Measurements from ENCODE around the gene ZNF286A. TPM values are rescaled to one million over a fixed set of nuclear protein-coding genes. Genes with fewer than 3 reads are reported as not detected.
"Not testable (repeated sequence)": the region's sequence is repeated elsewhere in the genome, so short reads cannot be mapped to it uniquely, and the experiment has no call there.

The ZNF286A gene
- polyA plus RNA-seq, 4 donors, result 2.2 to 17.3 (median 4.3) TPM

- FAIRE-seq; H3K4me1 ChIP-seq (ENCODE audit: control insufficient read depth in 3 of 3, insufficient read depth in 2 of 3, low read depth in 1 of 3, low read length in 2 of 3); H3K27ac ChIP-seq (ENCODE audit: low read depth in 1 of 3, low read length in 2 of 3); H3K27me3 ChIP-seq (ENCODE audit: control insufficient read depth in 3 of 3, insufficient read depth in 3 of 3, low read length in 3 of 3); H3K36me3 ChIP-seq (ENCODE audit: control insufficient read depth in 3 of 3, insufficient read depth in 2 of 3, low read depth in 1 of 3, low read length in 3 of 3); H3K9me3 ChIP-seq (ENCODE audit: control insufficient read depth in 2 of 2, insufficient read depth in 1 of 2, low read depth in 1 of 2, low read length in 1 of 2); H3K4me3 ChIP-seq (ENCODE audit: low read depth in 1 of 3, low read length in 3 of 3); DNase-seq: not testable (repeated sequence)
- WGBS, 3 donors, result 83 to 93% (median 86%) methylated on average over 1 of the region's 1 CpG
These were observed 24.9 kb upstream of the ZNF286A start for GRCh38 chr17:15674640-15675039.

GRCh38 chr17:15675991-15676390 lies 23.6 kb upstream of the ZNF286A start:
- WGBS, 3 donors, result 92 to 94% (median 92%) methylated on average over 6 of the region's 6 CpGs
- FAIRE-seq; H3K36me3 ChIP-seq (ENCODE audit: control insufficient read depth in 3 of 3, insufficient read depth in 2 of 3, low read depth in 1 of 3, low read length in 3 of 3); H3K4me1 ChIP-seq (ENCODE audit: control insufficient read depth in 3 of 3, insufficient read depth in 2 of 3, low read depth in 1 of 3, low read length in 2 of 3); H3K9me3 ChIP-seq (ENCODE audit: control insufficient read depth in 2 of 2, insufficient read depth in 1 of 2, low read depth in 1 of 2, low read length in 1 of 2); H3K27ac ChIP-seq (ENCODE audit: low read depth in 1 of 3, low read length in 2 of 3); H3K4me3 ChIP-seq (ENCODE audit: low read depth in 1 of 3, low read length in 3 of 3); DNase-seq; H3K27me3 ChIP-seq (ENCODE audit: control insufficient read depth in 3 of 3, insufficient read depth in 3 of 3, low read length in 3 of 3): not testable (repeated sequence)

DNA sequence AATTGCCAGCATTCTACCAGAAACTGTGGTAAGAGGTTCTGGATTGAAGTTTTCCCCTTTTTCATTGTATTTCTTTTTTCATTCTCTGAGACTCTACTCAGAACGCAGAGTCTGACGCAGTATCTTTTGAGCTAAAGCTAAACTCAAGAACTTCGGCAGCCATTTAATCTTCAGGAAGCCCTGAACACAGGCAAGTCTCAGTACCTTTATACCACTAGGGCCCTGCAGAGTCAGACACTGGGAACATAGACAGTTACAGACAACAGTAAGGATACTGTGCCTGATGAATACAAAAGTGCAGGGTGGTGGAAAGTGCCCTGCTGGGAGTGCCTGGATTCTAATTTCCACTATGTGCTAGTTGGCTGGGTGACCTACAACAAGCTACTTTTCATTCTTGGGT lies 16.4 kb upstream of the ZNF286A start:
- not testable (repeated sequence) for DNase-seq; H3K36me3 ChIP-seq (ENCODE audit: control insufficient read depth in 3 of 3, insufficient read depth in 2 of 3, low read depth in 1 of 3, low read length in 3 of 3); H3K27me3 ChIP-seq (ENCODE audit: control insufficient read depth in 3 of 3, insufficient read depth in 3 of 3, low read length in 3 of 3); H3K4me3 ChIP-seq (ENCODE audit: low read depth in 1 of 3, low read length in 3 of 3); FAIRE-seq; H3K9me3 ChIP-seq (ENCODE audit: control insufficient read depth in 2 of 2, insufficient read depth in 1 of 2, low read depth in 1 of 2, low read length in 1 of 2); H3K4me1 ChIP-seq (ENCODE audit: control insufficient read depth in 3 of 3, insufficient read depth in 2 of 3, low read depth in 1 of 3, low read length in 2 of 3); H3K27ac ChIP-seq (ENCODE audit: low read depth in 1 of 3, low read length in 2 of 3)
- 85 to 99% (median 87%) methylated on average over 3 of the region's 3 CpGs for WGBS, 3 donors

DNA sequence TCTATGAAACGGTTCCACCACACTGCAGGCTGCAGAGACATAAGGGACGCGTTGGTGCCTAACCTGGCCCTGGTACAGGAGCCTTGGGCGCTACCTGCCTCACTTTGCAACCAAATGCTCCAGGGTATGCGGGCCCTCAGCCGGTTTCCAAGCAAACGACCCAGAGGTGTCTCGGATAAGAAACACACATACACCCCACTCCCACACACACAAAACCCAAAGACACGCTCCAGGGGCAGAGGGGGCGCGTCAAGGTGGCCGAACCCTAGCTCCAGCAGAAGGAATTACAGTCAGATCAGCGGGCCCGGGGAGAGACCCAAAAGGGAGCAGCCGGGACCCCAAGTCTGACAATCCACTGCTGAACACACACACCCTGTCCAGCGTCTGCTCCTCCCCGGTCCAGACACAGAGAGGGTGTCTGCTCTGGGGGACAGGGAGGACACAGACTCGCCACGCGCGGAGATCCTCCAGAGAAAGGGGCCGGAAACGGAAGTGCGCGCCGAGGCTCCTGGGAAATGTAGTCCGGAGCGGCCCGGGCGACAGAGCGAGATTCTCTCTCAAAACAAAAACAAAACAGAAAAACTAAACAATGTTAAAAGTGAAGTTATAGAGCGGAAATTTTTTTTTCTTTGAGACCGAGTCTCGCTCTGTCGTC lies 15.6 kb upstream of the ZNF286A start, which contains the start of gene TRIM16:
TRIM16 (minus strand) TSS at position 488 of the 655 bp plus-strand sequence. CDS start 32,702 bp downstream, outside the sequence.
- H3K9me3 ChIP-seq (ENCODE audit: control insufficient read depth in 2 of 2, insufficient read depth in 1 of 2, low read depth in 1 of 2, low read length in 1 of 2); FAIRE-seq; H3K27me3 ChIP-seq (ENCODE audit: control insufficient read depth in 3 of 3, insufficient read depth in 3 of 3, low read length in 3 of 3); H3K36me3 ChIP-seq (ENCODE audit: control insufficient read depth in 3 of 3, insufficient read depth in 2 of 3, low read depth in 1 of 3, low read length in 3 of 3); H3K4me1 ChIP-seq (ENCODE audit: control insufficient read depth in 3 of 3, insufficient read depth in 2 of 3, low read depth in 1 of 3, low read length in 2 of 3): not testable (repeated sequence)
- H3K27ac ChIP-seq (ENCODE audit: low read depth in 1 of 3, low read length in 2 of 3), result peak within 1 kb of the TSS in 1 of 3 donors; percentile 77
- peak; percentile 67 to 82 for DNase-seq
- 1% methylated on average over 28 to 35 of the region's 35 CpGs for WGBS, 3 donors
- H3K4me3 ChIP-seq (ENCODE audit: low read depth in 1 of 3, low read length in 3 of 3), result peak within 1 kb of the TSS; percentile 57 to 73 (median 67)

- not testable (repeated sequence) for H3K36me3 ChIP-seq (ENCODE audit: control insufficient read depth in 3 of 3, insufficient read depth in 2 of 3, low read depth in 1 of 3, low read length in 3 of 3); DNase-seq; H3K27ac ChIP-seq (ENCODE audit: low read depth in 1 of 3, low read length in 2 of 3); H3K4me1 ChIP-seq (ENCODE audit: control insufficient read depth in 3 of 3, insufficient read depth in 2 of 3, low read depth in 1 of 3, low read length in 2 of 3); H3K4me3 ChIP-seq (ENCODE audit: low read depth in 1 of 3, low read length in 3 of 3); FAIRE-seq; H3K9me3 ChIP-seq (ENCODE audit: control insufficient read depth in 2 of 2, insufficient read depth in 1 of 2, low read depth in 1 of 2, low read length in 1 of 2); H3K27me3 ChIP-seq (ENCODE audit: control insufficient read depth in 3 of 3, insufficient read depth in 3 of 3, low read length in 3 of 3)
- WGBS, 3 donors, result 90 to 100% (median 100%) methylated on average over 1 of the region's 1 CpG
These were observed 12.1 kb upstream of the ZNF286A start for GRCh38 chr17:15687494-15687893.

DNA sequence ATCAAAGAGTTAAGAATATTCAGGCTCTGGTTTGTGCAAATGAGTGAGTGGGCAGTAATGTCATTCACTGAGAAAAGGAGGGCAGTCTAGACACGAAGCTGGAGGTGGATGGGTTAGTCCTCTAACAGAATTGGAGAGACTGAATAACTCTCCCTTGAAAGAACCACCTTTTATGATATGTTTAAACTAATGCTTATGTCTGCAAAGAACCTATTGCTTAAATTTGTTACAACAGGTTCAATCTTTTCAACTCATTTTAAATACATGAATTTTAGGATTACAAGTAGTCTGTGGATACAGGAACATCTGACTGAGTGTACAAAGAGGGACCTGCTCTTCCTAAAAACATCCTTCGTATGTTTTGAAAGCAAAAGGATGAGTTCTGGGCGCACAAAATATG lies 585 bp upstream of the ZNF286A start:
- H3K4me1 ChIP-seq (ENCODE audit: control insufficient read depth in 3 of 3, insufficient read depth in 2 of 3, low read depth in 1 of 3, low read length in 2 of 3); H3K9me3 ChIP-seq (ENCODE audit: control insufficient read depth in 2 of 2, insufficient read depth in 1 of 2, low read depth in 1 of 2, low read length in 1 of 2); H3K36me3 ChIP-seq (ENCODE audit: control insufficient read depth in 3 of 3, insufficient read depth in 2 of 3, low read depth in 1 of 3, low read length in 3 of 3); H3K27me3 ChIP-seq (ENCODE audit: control insufficient read depth in 3 of 3, insufficient read depth in 3 of 3, low read length in 3 of 3); FAIRE-seq; DNase-seq: not testable (repeated sequence)
- WGBS, 3 donors, result 0 to 29% methylated on average over 1 of the region's 3 CpGs; no CpG with 5 or more reads in 1 of the 3 donors
- Histone ChIP-seq H3K27ac (ENCODE audit: low read depth in 1 of 3, low read length in 2 of 3) (peak overlapping the region in 1 of 3 donors; percentile 49), H3K4me3 (ENCODE audit: low read depth in 1 of 3, low read length in 3 of 3) (peak overlapping the region in 2 of 3 donors; percentile 39 to 55)

DNA sequence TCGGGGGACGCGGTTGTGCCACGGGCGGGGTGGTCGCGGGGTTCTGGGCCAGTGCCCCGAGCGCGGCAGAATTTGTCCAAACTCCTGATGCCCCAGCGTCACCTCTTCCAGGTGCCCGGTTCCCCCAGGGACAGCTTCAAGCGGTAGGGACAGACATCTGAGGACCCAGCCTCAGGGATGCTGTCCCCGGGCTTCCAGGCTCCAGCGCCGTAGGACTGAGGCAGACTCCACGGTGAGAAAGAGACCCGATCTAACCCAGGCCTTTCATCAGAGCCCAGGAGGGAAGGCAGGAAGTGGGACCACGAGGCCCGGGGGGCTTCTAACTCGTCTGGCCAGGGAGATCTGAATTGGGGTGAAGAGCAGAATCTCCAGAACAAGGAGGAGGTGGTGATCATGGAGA lies 385 bp downstream of the ZNF286A start:
- H3K27me3 ChIP-seq (ENCODE audit: control insufficient read depth in 3 of 3, insufficient read depth in 3 of 3, low read length in 3 of 3); H3K36me3 ChIP-seq (ENCODE audit: control insufficient read depth in 3 of 3, insufficient read depth in 2 of 3, low read depth in 1 of 3, low read length in 3 of 3); DNase-seq; H3K9me3 ChIP-seq (ENCODE audit: control insufficient read depth in 2 of 2, insufficient read depth in 1 of 2, low read depth in 1 of 2, low read length in 1 of 2); FAIRE-seq; H3K4me1 ChIP-seq (ENCODE audit: control insufficient read depth in 3 of 3, insufficient read depth in 2 of 3, low read depth in 1 of 3, low read length in 2 of 3): not testable (repeated sequence)
- Histone ChIP-seq H3K4me3 (ENCODE audit: low read depth in 1 of 3, low read length in 3 of 3) (peak overlapping the region; percentile 39 to 55 (median 41)), H3K27ac (ENCODE audit: low read depth in 1 of 3, low read length in 2 of 3) (peak overlapping the region in 1 of 3 donors; percentile 49)
- WGBS, 3 donors, result 0 to 1% (median 0%) methylated on average over 1 to 13 of the region's 21 CpGs

GRCh38 chr17:15704239-15704638 lies 4.7 kb downstream of the ZNF286A start:
- not testable (repeated sequence) for DNase-seq; H3K4me3 ChIP-seq (ENCODE audit: low read depth in 1 of 3, low read length in 3 of 3); H3K4me1 ChIP-seq (ENCODE audit: control insufficient read depth in 3 of 3, insufficient read depth in 2 of 3, low read depth in 1 of 3, low read length in 2 of 3); H3K27ac ChIP-seq (ENCODE audit: low read depth in 1 of 3, low read length in 2 of 3); H3K27me3 ChIP-seq (ENCODE audit: control insufficient read depth in 3 of 3, insufficient read depth in 3 of 3, low read length in 3 of 3); FAIRE-seq; H3K36me3 ChIP-seq (ENCODE audit: control insufficient read depth in 3 of 3, insufficient read depth in 2 of 3, low read depth in 1 of 3, low read length in 3 of 3)
- WGBS, 3 donors, result 97 to 98% (median 97%) methylated on average over 19 to 29 of the region's 33 CpGs
- H3K9me3 ChIP-seq (ENCODE audit: control insufficient read depth in 2 of 2, insufficient read depth in 1 of 2, low read depth in 1 of 2, low read length in 1 of 2), result peaks cover 0 to 18% of the 10 kb centered on the region in 2 donors

DNA sequence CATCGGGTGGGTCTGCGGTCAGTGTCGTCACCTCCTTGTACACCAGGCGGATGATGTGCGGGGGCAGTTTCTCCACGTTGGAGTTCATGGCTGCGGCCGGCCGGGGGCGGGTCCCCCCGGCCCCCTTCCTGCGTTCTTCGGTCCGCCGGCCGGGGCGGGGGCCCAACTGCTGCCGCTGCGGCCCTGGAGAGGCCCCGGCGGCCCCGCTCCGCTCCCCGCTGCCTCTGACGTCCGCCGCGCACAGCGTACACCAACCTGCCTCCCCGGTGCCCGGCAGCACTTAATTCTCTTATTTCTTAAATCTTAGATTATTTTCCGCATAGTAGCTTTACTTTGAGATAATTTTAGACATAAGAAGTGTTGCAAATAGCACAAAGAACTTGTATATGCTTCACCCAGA lies 5.3 kb downstream of the ZNF286A start:
- not testable (repeated sequence) for H3K36me3 ChIP-seq (ENCODE audit: control insufficient read depth in 3 of 3, insufficient read depth in 2 of 3, low read depth in 1 of 3, low read length in 3 of 3); H3K27ac ChIP-seq (ENCODE audit: low read depth in 1 of 3, low read length in 2 of 3); H3K4me1 ChIP-seq (ENCODE audit: control insufficient read depth in 3 of 3, insufficient read depth in 2 of 3, low read depth in 1 of 3, low read length in 2 of 3); H3K4me3 ChIP-seq (ENCODE audit: low read depth in 1 of 3, low read length in 3 of 3); H3K27me3 ChIP-seq (ENCODE audit: control insufficient read depth in 3 of 3, insufficient read depth in 3 of 3, low read length in 3 of 3); FAIRE-seq; DNase-seq
- H3K9me3 ChIP-seq (ENCODE audit: control insufficient read depth in 2 of 2, insufficient read depth in 1 of 2, low read depth in 1 of 2, low read length in 1 of 2), result peaks cover 0 to 18% of the 10 kb centered on the region in 2 donors
- WGBS, 3 donors, result 97 to 99% (median 98%) methylated on average over 24 to 32 of the region's 32 CpGs
